ENCODE measurements around the gene SYNC.
A peak's percentile ranks its signal among the peaks of the same experiment; 100 is the strongest.
"Not testable (repeated sequence)": the region's sequence is repeated elsewhere in the genome, so short reads cannot be mapped to it uniquely, and the experiment has no call there.

The SYNC gene

DNA sequence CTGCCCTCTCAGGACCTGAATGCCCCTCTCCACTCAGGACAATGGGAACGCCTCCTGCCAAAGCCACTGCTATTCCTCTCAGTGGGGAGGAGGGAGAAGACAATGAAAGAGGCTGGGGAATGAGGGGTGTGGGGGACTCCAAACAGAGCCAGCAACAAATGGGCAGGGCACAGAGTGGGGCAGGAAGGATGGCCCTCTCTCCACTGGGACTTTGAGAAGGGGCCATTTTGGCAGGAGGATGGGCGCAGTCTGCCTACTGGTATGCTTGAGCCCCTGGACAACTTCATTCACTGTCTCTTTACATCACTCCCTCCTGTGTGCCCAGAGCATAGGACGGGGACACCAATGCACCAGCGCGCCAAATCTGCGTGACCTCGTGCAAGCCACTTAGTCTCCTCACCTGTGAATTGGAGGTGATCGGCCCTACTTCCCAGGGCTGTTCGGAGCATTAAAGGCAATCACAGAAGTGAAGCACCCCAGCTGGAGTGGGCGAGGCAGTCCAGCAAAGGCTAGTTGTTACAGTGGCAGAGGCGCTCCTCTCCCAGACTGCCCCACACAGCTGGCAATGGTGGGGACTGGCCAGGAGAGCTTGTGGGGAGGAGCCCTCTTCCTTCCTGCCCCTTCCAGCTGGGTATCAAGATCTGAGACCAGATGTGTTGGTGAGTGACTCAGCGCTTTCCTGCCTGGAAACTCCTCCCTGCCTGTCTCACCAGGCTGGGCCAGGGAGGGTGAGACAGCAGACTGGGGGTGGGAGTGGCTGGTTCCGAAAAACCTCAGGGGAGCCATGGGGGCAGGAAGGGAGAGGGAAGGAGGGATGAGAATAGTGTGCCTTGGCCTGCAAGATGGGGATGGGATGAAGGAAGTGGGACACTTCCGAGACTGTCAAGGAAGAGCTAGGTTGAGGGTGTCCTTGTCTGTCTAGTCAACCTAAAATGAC, 22.4 kb upstream of the SYNC start:
- DNase-seq: peak; percentile 94

DNA sequence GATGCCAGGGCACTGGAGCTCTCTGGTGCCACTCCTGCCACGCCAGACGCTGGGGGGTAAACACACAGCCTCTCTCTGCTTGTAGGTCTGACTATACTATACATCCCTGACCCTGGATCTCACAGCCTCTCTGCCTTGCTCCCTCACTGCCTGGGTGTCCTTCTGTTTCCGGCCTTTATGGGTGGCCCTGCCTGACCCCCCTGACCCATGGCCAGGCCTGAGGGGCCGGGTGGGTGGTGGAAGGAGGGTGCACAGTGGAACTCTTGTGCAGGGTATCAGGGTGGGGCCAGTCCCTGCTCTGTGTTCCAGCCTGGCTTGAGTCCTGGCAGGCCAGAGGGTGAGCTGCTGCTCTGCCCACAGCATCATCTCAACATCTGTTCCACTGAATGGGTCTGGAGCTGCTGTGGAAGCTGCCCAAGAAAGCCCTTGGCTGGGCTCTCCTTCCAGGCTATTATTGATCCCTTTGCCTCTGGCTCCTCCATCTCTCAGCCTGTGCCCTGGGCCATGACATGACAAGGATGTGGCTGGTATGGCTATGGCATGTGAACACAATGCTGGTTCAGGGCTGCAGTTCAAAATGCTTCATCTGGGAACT, 17.2 kb upstream of the SYNC start:
- DNase-seq: no peak

DNA sequence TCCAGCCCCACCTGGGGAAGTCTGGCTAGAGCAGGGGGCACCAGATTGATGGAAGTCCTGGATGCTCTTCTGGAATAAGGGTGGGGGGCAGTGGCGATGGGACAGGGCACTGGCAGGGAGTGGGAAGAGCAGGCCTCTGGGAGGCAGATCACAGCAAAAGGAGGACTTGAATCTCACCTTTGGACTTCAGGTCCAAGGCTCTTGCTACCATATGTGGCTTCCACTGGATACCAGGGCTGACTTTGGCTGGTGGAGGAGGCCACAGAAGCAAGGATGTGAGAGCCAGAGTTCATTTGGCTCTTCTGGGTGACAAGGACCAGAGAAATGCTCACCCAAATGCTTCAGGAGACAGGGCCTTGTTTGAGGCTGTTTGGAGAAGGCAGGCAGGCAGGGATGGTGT, 16.0 kb upstream of the SYNC start:
- no peak for DNase-seq

DNA sequence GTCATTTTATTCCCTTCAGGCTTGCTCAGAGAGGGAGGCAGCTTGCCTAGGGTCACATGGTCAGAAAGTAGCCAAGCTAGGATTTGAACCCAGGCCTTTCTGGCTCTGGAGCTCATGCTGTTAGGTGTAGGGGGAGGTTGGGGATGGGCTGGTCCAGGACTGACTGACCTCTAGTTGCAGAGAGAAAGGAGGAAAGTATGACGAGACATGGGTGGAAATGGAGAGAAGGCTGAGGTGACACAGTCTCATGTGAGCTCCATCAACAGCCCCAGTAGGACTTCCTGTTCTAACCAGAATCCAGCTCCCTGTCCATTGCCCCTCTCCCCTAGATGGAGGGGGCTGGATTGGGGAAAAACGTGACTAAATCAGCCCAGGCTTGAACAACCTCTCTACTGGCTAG, 15.5 kb upstream of the SYNC start:
- no peak for DNase-seq

DNA sequence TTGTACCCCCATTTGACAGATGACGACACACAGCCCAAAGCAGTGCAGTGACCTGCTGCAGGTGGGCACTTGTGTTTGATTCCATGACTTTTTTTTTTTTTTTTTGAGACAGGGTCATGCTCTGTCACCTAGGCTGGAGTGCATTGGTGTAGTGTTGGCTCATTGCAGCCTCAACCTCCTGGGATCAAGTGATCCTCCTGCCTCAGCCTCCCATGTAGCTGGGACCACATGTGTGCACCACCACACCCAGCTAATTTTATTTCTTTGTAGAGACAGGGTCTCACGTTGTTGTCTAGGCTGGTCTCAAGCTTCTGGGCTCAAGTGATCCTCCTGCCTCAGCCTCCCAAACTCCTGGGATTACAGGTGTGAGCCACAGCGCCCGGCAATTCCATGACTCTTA, 14.9 kb upstream of the SYNC start:
- no peak for DNase-seq

DNA sequence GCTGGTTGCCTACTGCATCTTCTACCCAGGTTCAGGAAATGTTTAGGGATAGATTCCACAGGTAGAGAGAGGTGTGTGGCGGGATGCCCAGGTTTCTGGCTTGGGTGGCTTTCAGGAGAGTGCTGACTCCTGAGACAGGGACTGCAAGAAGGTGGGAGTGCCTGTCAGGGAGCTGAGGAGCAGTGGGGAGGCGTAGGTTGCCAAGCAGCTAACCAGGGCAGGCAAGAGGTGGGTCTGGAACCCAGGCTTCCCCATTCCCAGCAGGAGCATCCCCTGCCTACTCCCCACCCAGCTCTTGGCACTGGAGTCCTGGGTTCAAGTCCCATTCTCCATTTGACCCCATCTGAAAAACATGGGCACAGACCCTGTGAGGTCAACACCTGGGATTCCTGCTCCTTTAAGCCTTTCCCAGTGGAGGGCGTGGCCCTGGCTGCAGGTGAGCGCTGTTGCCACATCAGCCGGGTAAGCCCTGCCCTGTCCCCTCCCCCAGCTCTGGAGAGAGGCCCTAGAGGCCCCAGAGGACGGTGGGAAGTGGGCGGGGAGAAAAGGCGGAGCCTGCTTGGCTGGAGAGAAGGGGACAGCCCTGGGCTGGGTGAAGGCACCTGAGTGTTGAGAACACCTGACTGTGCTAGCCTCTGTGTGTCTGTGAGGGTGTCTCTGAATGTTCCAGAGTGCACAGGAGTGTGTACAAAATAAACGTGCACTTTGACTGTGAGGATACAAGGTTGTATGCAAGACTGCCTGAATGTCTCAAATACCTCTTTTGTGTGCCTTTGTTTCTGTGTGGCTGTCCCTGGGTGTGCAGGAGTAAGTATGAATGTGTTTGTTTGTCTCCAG, 14.0 kb upstream of the SYNC start:
- peak; percentile 98 for DNase-seq

DNA sequence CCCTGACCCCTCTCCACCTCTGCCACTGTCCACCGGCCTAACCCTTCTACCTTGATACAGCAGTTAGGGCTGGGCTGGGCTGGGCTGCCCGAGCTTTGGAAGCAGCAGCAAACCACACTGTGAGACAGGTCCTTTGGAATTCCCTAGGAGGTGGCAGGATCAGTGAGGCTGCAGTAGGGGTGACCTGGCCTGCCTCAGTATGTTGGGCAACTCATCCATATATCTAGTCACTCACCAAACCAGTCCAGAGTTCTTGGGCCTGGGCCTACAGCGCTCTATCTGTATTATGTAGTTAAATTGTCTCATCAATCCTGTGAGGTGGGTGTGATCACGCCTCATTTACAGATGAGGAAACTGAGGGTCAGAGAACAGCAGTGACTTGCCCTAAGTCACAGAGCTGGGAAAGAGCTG, 13.3 kb upstream of the SYNC start:
- peak; percentile 71 for DNase-seq

DNA sequence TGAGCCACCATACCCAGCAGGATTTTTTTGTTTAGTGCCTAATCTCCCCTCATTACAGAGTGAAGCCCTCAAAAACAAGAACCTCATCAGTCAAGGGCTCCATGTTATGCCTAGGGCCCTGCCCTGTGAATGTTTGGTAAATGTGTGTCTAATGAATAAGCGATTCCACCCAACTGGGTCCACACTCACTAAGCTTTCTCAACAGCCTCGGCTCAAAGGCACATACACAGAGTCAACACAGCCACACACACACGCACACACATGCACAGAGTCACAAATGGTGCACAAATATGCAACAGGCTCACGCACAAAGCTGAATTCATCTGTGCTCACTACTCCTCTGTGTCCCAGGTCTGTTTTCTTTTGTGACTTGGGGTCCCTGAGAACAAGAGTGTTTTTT, 11.7 kb upstream of the SYNC start:
- DNase-seq: no peak

DNA sequence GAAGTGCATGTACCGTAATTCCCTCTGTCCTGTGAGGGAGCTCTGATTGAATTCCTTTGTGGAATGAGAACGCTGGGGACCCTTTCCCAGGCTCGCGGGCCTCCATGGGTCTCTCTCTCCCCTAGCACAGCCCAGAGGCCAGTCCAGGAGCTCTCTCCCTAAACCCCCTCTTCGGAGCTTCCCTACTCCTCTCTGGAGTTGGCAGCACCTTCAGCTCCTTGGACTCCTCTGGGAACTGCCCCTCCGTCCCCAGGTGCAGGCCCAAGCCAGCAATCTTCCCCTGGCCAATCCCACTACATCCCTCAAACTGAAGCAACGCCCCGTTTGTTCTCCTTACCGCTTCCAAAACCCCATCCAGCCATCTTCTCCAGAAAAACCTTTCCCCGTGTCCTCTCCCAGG, 10.5 kb upstream of the SYNC start:
- DNase-seq: no peak

DNA sequence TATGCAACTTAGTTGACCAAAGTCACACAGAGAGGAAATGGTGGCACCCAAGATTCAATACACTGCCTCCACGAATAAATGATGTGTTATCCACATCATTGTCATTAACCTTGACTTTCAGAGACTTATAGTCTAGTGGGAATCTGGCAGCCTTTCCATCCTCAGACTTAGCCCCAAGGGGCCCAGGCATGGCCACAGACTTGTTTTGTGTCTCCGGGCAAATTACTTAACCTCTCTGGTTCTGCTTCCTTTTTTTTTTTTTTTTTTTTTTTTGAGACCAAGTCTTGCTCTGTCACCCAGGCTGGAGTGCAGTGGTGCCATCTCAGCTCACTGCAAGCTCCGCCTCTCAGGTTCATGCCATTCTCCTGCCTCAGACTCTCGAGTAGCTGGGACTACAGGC, 8.7 kb upstream of the SYNC start:
- not testable (repeated sequence) for DNase-seq

DNA sequence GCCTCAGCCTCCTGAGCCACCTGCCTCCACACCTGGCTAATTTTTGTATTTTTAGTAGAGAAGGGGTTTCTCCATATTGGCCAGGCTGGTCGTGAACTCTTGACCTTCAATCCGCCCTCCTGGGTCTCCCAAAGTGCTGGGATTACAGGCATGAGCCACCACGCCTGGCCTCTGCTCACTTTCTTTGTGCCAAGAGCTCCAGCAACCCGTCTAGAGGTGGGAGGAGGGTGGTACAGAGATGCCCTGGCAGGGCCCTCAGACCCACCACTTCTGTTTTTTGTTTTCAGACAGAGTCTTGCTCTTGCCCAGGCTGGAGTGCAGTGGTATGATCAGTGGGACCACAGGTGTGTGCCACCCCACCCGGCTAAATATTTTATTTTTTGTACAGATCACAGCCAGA, 6.9 kb upstream of the SYNC start:
- no peak for DNase-seq

DNA sequence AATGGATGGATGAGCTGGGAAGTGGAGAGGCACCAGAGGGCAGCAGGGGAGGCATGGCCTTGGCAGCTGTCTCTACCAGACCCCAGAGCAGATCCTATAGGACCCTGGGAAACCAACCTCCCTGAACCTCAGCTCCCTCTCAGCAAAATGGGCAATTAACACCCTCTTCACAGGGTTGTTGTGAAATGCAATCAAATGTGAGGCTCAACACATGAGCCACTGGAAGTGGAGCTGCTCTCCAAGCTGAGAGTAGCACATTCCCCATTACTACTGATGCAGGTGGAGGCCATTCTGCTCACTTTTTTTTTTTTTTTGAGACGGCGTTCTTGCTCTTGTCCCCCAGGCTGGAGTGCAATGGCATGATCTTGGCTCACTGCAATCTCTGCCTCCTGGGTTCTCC, 6.5 kb upstream of the SYNC start:
- DNase-seq: no peak

DNA sequence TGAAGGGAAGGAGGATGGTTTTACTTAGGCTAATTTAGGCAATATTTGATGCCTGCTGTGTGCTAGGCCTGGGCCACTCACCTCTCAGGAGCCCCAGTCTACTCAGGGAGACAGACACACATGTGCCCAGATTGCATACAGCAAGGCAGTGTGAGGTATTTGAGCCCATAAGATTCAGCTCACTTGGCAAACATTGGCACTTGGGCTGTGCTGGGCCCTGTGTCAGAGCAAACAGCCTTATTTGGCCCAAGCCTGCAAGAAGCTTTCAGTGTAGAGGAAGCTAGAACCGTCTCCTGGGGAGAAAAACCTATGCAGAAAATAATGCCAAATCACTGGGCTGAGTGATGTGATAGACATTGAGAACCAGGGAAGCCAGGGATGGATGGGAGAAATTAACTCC, 3.9 kb upstream of the SYNC start:
- no peak for DNase-seq

DNA sequence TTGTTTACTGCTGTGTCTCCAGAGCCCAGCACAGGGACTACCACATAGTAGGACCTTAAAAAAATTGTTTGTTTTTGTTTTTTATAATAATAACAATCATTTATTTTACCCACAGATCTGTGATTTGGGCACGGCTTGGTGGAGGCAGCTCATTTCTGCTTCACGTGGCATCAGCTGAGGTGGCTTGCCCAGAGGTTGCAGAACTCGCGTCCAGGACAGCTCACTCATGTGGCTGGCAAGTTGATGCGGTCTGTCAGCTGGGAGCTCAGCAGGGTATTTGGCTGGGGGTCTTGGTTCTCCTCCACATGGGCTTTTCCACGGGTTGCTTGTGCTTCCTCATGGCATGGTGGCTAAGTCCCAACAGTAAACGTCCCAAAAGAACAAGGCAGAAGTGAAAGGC, 2.9 kb upstream of the SYNC start:
- DNase-seq: no peak

DNA sequence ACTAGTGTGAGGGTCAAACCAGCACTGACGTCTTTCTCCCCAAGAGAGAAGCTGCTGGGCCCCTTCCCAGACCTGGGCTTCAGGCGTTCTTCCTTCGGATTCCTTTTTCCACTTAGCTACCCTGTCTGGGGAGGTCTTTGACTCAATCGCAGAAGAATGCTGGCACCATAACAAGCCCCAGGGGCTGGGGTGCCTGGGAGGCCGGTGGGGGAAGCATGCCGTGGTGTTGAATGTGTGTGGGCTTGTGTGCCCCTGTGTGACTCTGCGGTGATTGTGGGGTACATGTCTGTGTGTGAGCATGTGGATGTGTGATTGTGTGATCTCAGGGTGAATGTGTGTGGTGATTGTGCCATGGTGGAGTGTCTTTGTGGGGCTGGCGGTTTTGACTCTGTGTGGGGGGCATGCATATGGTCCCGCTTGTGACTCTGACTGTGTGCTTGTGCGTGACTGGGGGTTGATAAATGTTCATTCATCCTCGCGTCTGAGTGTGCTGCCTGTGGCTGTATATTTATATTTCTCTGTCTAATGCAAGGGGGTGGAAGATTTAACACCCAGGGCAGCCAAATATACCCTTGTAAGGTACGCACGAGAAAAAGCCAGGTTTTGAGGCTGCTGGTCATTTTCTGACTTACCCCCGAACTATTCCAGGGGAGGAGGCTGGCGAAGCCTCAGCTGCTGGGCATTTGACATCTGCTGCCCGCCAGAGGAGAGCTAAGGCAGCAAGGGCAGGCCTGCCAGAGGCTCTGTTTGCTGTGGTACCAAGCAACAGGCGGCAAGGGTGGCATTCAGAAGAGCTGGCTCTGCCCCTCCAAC, 1.1 kb upstream of the SYNC start:
- DNase-seq: peak; percentile 89

DNA sequence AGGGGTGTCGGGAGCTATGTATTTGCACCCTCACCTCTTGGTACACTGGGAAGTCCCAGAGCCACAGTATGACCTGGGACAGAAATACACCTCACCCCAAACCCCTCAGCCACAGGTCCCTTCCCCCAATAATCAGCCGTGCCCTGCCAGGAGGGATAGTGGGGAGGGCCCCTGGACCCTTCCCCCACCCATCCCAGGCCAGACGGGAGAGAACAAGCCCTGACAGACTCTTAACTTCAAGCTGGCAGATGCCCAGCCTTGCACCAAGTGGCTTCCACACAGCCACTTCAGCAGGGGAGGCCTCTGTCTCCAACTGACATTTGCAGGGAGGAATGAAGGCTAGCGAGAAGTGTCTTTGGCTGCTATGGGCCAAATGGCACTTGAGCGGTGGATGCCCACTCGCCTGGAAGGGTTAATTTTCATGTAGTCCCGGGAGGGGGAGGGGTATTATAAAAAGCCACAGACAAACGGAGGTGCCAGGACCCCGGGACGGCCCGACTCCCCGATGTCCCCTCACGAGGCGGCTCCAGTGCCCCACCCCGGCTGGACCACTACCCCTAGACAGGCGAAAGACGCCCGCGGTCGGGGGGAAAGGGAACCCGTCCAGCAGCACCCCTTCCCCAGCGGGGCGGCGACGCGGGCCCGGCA, 495 bp downstream of the SYNC start:
- no peak for DNase-seq

DNA sequence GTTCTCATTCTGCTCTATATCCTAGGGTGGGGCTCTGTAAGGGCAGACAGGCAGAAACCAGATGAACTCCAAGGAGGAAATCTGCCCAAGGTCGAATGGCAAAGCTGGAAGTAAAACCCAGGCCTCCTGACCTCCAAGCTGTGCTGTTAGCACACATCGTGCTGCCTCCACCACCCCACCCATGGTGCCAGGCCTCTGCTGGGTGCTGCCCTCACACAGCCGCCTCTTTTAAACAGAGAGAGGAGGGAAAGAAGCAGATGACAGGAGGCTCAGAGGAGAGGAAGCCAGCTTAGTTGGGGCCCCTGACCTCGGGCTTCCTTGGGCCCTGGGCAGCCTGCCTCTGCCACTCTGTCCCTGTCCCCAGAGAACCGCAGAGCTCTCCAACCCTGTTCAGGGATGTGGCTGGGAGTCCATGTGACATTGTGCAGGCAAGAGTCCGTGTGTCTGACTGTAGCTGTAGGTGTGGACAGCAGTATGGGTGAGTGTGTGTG, 1.1 kb downstream of the SYNC start:
- DNase-seq: no peak

DNA sequence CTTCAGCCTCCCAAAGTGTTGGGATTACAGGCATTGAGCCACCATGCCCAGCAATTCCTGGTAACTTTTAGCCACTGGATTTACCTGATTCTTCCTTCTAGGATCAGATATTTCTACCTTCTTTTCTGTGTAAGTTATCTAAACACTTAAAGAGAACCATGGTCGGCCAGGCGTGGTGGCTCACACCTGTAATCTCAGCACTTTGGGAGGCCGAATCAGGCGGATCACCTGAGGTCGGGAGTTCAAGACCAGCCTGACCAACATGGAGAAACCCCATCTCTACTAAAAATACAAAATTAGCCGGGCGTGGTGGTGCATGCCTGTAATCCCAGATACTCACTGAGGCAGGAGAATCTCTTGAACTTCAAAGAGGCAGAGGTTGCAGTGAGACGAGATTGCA, 5.6 kb downstream of the SYNC start:
- not testable (repeated sequence) for DNase-seq

DNA sequence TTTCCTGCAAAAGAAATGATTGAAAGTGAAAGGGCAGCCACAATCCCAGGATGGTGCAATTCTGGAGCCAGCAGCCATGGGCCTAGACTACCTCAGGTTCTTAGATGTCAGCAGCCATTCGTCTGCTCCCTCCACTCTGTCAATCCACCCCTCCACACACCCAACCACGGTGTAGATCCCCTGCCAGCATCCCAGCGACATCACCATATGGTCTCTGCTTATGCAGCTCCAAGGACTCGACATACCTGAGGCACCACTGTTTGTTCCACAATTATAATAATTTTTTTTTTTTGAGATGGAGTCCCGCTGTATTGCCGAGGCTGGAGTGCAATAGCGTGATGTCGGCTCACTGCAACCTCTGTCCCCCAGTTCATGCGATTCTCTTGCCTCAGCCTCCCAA, 6.5 kb downstream of the SYNC start:
- DNase-seq: no peak

DNA sequence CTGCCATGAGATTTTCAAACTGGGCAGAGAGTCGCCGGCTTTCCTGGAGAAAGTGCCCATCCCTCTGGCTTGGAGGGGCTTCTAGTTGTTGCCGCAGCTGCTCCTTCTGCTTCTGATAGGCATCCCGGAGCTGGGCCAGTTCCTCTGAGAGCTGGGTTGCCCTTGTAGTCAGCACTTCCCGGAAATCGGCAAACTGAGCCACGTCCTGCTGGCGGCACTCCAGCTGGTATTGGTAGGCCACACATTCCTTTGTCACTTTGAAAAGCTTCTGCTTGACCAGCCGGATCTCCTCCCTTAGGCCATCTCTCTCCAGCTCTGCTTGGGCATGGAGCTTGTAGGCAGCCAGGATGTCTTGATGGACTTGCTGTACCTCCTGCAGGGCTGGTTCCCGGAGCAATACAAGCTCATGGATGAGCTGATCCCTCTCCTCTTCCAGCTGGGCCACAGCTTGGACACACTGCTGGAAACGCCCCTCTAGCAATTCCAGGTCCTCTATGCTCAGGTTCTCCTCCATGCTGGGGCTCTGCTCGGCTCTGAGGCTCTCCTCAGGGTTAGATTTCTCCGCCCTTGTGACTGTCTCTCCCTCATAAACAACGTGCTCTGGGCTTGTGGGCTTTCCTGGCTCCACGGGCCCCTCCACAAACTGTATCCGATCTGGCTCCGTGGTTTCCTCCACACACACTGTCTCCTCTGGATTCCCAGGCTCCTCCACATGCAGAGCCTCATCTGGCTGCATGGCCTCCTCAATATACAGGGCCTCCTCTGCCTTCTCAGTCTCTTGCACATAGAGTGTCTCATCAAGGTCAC, 7.3 kb downstream of the SYNC start:
- no peak for DNase-seq
